ENCODE measurements around the gene DLG1.

DLG1 gene

GRCh38 chr3:197103766-197104165, 194.6 kb downstream of the DLG1 start:
- H3K9me3 ChIP-seq, result no peaks in the 10 kb centered on the region
- no peak for DNase-seq
- no peaks in the 10 kb centered on the region for H3K4me1 ChIP-seq
- no peak overlapping the region for H3K4me3 ChIP-seq (ENCODE audit: low read depth, low read length)
- TF ChIP-seq, protein P1, sequence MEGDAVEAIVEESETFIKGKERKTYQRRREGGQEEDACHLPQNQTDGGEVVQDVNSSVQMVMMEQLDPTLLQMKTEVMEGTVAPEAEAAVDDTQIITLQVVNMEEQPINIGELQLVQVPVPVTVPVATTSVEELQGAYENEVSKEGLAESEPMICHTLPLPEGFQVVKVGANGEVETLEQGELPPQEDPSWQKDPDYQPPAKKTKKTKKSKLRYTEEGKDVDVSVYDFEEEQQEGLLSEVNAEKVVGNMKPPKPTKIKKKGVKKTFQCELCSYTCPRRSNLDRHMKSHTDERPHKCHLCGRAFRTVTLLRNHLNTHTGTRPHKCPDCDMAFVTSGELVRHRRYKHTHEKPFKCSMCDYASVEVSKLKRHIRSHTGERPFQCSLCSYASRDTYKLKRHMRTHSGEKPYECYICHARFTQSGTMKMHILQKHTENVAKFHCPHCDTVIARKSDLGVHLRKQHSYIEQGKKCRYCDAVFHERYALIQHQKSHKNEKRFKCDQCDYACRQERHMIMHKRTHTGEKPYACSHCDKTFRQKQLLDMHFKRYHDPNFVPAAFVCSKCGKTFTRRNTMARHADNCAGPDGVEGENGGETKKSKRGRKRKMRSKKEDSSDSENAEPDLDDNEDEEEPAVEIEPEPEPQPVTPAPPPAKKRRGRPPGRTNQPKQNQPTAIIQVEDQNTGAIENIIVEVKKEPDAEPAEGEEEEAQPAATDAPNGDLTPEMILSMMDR (IDR thresholded peaks at IDR 0.05; ENCODE audit: low read depth, low read length), result no peak
- H3K36me3 ChIP-seq, result peaks cover 81% of the 10 kb centered on the region
- H3K27me3 ChIP-seq, result no peaks in the 10 kb centered on the region

DNA sequence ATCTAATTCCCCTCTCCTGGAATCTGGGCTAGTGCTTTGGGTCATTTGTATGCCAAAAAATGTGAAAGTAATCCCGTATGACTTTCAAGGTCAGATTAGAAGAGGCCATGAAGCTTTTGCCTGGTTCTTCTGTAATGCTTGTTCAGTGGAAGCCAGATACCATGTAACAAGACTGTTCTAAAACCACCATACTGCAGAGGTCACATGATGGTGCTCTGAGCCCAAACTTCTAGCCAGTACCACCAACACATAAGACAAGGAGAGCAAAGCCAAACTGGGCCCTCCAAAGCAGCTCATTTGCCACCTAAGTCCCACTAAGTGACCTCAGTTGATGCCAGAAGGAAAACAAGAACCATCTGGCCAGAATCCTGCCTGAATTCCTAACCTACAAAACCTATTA, 204.5 kb downstream of the DLG1 start:
- TF ChIP-seq, protein P1 (IDR thresholded peaks at IDR 0.05; ENCODE audit: low read depth, low read length), result no peak
- Histone ChIP-seq H3K9me3 (no peaks in the 10 kb centered on the region), H3K4me3 (ENCODE audit: low read depth, low read length) (no peak overlapping the region)

DNA sequence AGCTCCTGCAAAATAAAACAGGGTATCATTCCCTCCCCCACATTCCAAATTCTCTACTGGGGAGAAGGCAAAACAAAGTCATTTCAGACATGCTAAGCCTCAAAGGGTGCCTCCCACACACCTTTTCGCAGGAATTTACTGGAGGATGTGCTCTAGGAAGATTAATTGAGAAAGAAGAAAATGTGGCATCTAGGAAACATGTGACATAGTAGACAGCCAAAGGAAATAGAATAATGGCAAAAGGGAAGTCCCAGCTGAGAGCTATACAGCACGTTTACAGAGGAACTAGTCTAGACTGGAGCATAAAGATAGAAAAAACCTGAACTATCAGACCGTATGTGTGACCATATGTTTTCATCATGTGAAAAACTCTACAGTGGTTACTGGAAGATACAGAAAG, 210.0 kb downstream of the DLG1 start:
- Histone ChIP-seq H3K4me1 (no peaks in the 10 kb centered on the region; the same call in none of the 2 replicates), H3K27me3 (no peaks in the 10 kb centered on the region), H3K9me3 (no peaks in the 10 kb centered on the region), H3K4me3 (ENCODE audit: low read depth, low read length) (no peak overlapping the region), H3K36me3 (peaks cover 27% of the 10 kb centered on the region)
- TF ChIP-seq, protein P1 (IDR thresholded peaks at IDR 0.05; ENCODE audit: low read depth, low read length), result no peak
- no peak for DNase-seq

More for the DNA sequence above, 204.5 kb downstream of the DLG1 start:
- H3K4me1 ChIP-seq, result no peaks in the 10 kb centered on the region; the same call in none of the 2 replicates
- H3K27me3 ChIP-seq, result no peaks in the 10 kb centered on the region
- H3K36me3 ChIP-seq, result peaks cover 31% of the 10 kb centered on the region
- DNase-seq, result no peak

DNA sequence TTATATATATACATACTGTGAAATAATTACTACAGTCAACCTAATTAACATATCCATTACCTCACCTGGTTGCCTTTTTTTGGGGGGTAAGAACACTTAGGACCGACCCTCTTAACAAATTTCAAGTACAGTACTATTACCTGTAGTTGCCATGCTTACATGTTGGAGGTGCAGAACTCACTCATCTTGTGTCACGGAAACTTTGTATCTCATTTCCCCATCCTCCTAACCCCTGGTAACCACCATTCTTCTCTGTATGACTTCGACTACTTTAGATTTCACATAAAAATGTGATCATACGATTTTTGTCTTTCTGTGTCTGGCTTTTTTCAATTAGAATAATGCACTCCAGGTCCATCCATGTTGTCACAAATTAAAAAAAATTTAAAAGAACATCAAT, 213.3 kb downstream of the DLG1 start:
- TF ChIP-seq, protein P1 (IDR thresholded peaks at IDR 0.05; ENCODE audit: low read depth, low read length), result no peak
- Histone ChIP-seq H3K4me3 (ENCODE audit: low read depth, low read length) (no peak overlapping the region), H3K36me3 (peaks cover 35% of the 10 kb centered on the region), H3K27me3 (no peaks in the 10 kb centered on the region), H3K9me3 (no peaks in the 10 kb centered on the region), H3K4me1 (no peaks in the 10 kb centered on the region; the same call in 1 of the 2 replicates)
- no peak for DNase-seq

GRCh38 chr3:197083486-197083885, 214.9 kb downstream of the DLG1 start:
- no peaks in the 10 kb centered on the region for H3K9me3 ChIP-seq
- no peak for DNase-seq
- no peak overlapping the region for H3K4me3 ChIP-seq (ENCODE audit: low read depth, low read length)
- H3K27me3 ChIP-seq, result no peaks in the 10 kb centered on the region
- H3K4me1 ChIP-seq, result no peaks in the 10 kb centered on the region
- peaks cover 24% of the 10 kb centered on the region for H3K36me3 ChIP-seq
- TF ChIP-seq, protein P1 (IDR thresholded peaks at IDR 0.05; ENCODE audit: low read depth, low read length), result no peak

DNA sequence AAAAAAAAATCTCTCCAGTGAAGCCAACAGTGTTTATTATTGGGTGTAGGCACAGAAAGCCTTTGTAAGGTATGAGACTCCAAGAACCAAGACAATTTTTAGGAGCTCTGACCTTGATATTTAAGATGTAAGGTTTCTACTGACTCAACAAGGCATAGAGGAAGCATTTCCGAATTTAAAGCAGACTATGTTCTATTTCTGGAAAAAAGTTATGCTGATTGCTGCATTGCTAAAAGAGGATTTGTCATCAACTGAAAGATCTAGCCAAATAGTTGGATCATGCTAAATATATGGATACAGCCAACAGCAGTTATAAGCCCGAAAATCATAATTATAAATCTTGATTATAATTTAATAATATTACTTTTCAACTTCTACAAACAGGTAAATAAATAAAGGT, 215.5 kb downstream of the DLG1 start:
- TF ChIP-seq, protein P1 (IDR thresholded peaks at IDR 0.05; ENCODE audit: low read depth, low read length), result no peak
- no peaks in the 10 kb centered on the region for H3K4me1 ChIP-seq
- H3K27me3 ChIP-seq, result no peaks in the 10 kb centered on the region
- H3K9me3 ChIP-seq, result no peaks in the 10 kb centered on the region
- no peak for DNase-seq
- peaks cover 19% of the 10 kb centered on the region for H3K36me3 ChIP-seq
- H3K4me3 ChIP-seq (ENCODE audit: low read depth, low read length), result no peak overlapping the region
